ENCODE data around the gene PTRHD1.

- TF ChIP-seq CTCF (IDR thresholded peaks at IDR 0.05 in 2 of 3, conservative IDR thresholded peaks at IDR 0.05 in 1 of 3; ENCODE audit: control insufficient read depth in 2 of 3, extremely low read depth in 1 of 3, insufficient read depth in 1 of 3, low read depth in 3 of 3, low read length in 3 of 3) (no peak), CREB1 (IDR thresholded peaks at IDR 0.05; ENCODE audit: low read depth) (no peak), EZH2 (IDR thresholded peaks at IDR 0.05; ENCODE audit: borderline replicate concordance, control insufficient read depth, low read depth, low read length) (no peak), ASH2L (IDR thresholded peaks at IDR 0.05; ENCODE audit: borderline replicate concordance, low read depth) (no peak), BACH1 (IDR thresholded peaks at IDR 0.05; ENCODE audit: borderline replicate concordance) (no peak), SRF (IDR thresholded peaks at IDR 0.05; ENCODE audit: low read depth in 2 of 2, low read length in 2 of 2) (no peak), POLR2AphosphoS5 (IDR thresholded peaks at IDR 0.05; ENCODE audit: low read length) (no peak), SREBF2 (IDR thresholded peaks at IDR 0.05; ENCODE audit: low read length) (no peak)
Measured at GRCh38 chr2:24813691-24814137, 20.5 kb upstream of the PTRHD1 start.
